HepG2 (cell line): ENCODE measurements around the gene SPAG9. TPM values are rescaled to one million over a fixed set of nuclear protein-coding genes. Genes with fewer than 3 reads are reported as not detected.

Source experiments
- CBX2 ChIP-seq, 2 experiments: fragments of 200-600 bp in 1 of 2; sonication (generic); formaldehyde crosslinking in 1 of 2; IDR thresholded peaks; 2 replicates each; pipeline versions ENCODE4 v1.7.0 to v1.8.1; 2018 to 2022; ENCODE audit warnings: low read depth in 2 of 2, low read length in 1 of 2, mild to moderate bottlenecking in 1 of 2, missing genetic modification reagents in 1 of 2
- DR1 ChIP-seq: sonication (generic); formaldehyde crosslinking; IDR thresholded peaks from 2 replicates; pipeline ENCODE4 v1.8.0; 2021; ENCODE audit warnings: mild to moderate bottlenecking, missing genetic modification reagents, inconsistent platforms
- ELF1 ChIP-seq: sonication (generic); formaldehyde crosslinking; IDR thresholded peaks from 2 replicates; pipeline ENCODE4 v1.4.0; 2020; ENCODE audit warnings: missing genetic modification reagents
- HNRNPK ChIP-seq: fragments of 200-400 bp; formaldehyde crosslinking; IDR thresholded peaks from 2 replicates; pipeline ENCODE4 v1.6.1; 2018; ENCODE audit warnings: low read length, low read depth, moderate library complexity, mild to moderate bottlenecking; ENCODE audit not compliant: poor library complexity, severe bottlenecking
- MAFF ChIP-seq: IDR thresholded peaks from 2 replicates; pipeline ENCODE4 v1.6.1; 2011; ENCODE audit warnings: low read depth, low read length, improper control_type of control experiment
- MBNL3 ChIP-seq: fragments of 250-450 bp; sonication (Bioruptor Pico); conservative IDR thresholded peaks from 2 replicates; pipeline ENCODE4 v1.8.0; 2022; ENCODE audit warnings: mild to moderate bottlenecking, inconsistent platforms
- PHF20 ChIP-seq: sonication (generic); formaldehyde crosslinking; IDR thresholded peaks from 2 replicates; pipeline ENCODE4 v1.5.0; 2020; ENCODE audit warnings: mild to moderate bottlenecking, missing genetic modification reagents
- RARA ChIP-seq: IDR thresholded peaks from 2 replicates; pipeline ENCODE4 v1.6.1; 2016; ENCODE audit warnings: missing genetic modification reagents, missing compliant biosample characterization
- SIX1 ChIP-seq: sonication (generic); formaldehyde crosslinking; IDR thresholded peaks from 2 replicates; pipeline ENCODE4 v1.4.0; 2020; ENCODE audit warnings: missing genetic modification reagents, borderline replicate concordance
- SYNCRIP ChIP-seq: fragments of 200-400 bp; formaldehyde crosslinking; IDR thresholded peaks from 2 replicates; pipeline ENCODE4 v1.6.1; 2018; ENCODE audit warnings: mild to moderate bottlenecking, low read depth, low read length; ENCODE audit not compliant: insufficient read depth
- TOE1 ChIP-seq: sonication (generic); formaldehyde crosslinking; IDR thresholded peaks from 2 replicates; pipeline ENCODE4 v1.4.0; 2020; ENCODE audit warnings: mild to moderate bottlenecking, missing genetic modification reagents
- YEATS4 ChIP-seq: sonication (generic); formaldehyde crosslinking; IDR thresholded peaks from 2 replicates; pipeline ENCODE4 v1.4.0; 2020; ENCODE audit warnings: missing genetic modification reagents, borderline replicate concordance
- ZBTB7B ChIP-seq: sonication (generic); formaldehyde crosslinking; IDR thresholded peaks from 2 replicates; pipeline ENCODE4 v1.4.0; 2020; ENCODE audit warnings: missing genetic modification reagents
- ZNF44 ChIP-seq: sonication (generic); formaldehyde crosslinking; IDR thresholded peaks from 2 replicates; pipeline ENCODE4 v1.5.1; 2020; ENCODE audit warnings: mild to moderate bottlenecking, missing genetic modification reagents
- ZNF766 ChIP-seq: sonication (generic); formaldehyde crosslinking; IDR thresholded peaks from 2 replicates; pipeline ENCODE4 v1.5.0; 2020; ENCODE audit warnings: missing genetic modification reagents, borderline replicate concordance
- ZNF841 ChIP-seq: sonication (generic); formaldehyde crosslinking; IDR thresholded peaks from 2 replicates; pipeline ENCODE4 v1.8.1; 2023; ENCODE audit warnings: missing genetic modification reagents, borderline replicate concordance
- polyA plus RNA-seq, 8 experiments: library from polyadenylated mRNA; depleted of rRNA in 3 of 8; stranded (reverse) in 7 of 8; unstranded in 1 of 8; fragments of >200 nt; fragmentation: Illumina TruSeq in 4 of 8; extraction: Trizol in 4 of 8; gene quantifications; 2 replicates each; pipeline versions ENCODE4 v1.2.1 to v1.2.3, GENCODE V29; 2011 to 2016; ENCODE audit warnings: low read depth in 4 of 8, missing spikeins in 1 of 8, mixed read lengths in 1 of 8; ENCODE audit not compliant: insufficient read depth in 1 of 8
- total RNA-seq, 5 experiments: library from RNA; depleted of rRNA; stranded (reverse); fragments of >200 nt; fragmentation: Illumina TruSeq; extraction: Trizol; gene quantifications; 2 replicates each; pipeline ENCODE4 v1.2.3, GENCODE V29; 2016; ENCODE audit warnings: low read depth in 1 of 5
- TF ChIP-seq, protein P1 (sequence below): sonication (generic); formaldehyde crosslinking; IDR thresholded peaks from 2 replicates; pipeline ENCODE4 v1.4.0; 2020; ENCODE audit warnings: missing genetic modification reagents, borderline replicate concordance
- TF ChIP-seq, protein P2 (sequence below): sonication (generic); formaldehyde crosslinking; IDR thresholded peaks from 2 replicates; pipeline ENCODE4 v1.8.0; 2022; ENCODE audit warnings: mild to moderate bottlenecking, missing genetic modification reagents
- TF ChIP-seq, protein P3 (sequence below): sonication (generic); formaldehyde crosslinking; IDR thresholded peaks from 2 replicates; pipeline ENCODE4 v1.8.0; 2022; ENCODE audit warnings: mild to moderate bottlenecking, missing genetic modification reagents, moderate library complexity
- TF ChIP-seq, protein P4 (sequence below): sonication (generic); formaldehyde crosslinking; IDR thresholded peaks from 2 replicates; pipeline ENCODE4 v1.4.0; 2020; ENCODE audit warnings: mild to moderate bottlenecking, missing genetic modification reagents

SPAG9 gene
- total and polyA plus RNA-seq, 2 of the 13 experiments (the other 11 are each of a cell fraction or from before 2014, with no cell fraction given) = 43.2 to 78.6 TPM

DNA sequence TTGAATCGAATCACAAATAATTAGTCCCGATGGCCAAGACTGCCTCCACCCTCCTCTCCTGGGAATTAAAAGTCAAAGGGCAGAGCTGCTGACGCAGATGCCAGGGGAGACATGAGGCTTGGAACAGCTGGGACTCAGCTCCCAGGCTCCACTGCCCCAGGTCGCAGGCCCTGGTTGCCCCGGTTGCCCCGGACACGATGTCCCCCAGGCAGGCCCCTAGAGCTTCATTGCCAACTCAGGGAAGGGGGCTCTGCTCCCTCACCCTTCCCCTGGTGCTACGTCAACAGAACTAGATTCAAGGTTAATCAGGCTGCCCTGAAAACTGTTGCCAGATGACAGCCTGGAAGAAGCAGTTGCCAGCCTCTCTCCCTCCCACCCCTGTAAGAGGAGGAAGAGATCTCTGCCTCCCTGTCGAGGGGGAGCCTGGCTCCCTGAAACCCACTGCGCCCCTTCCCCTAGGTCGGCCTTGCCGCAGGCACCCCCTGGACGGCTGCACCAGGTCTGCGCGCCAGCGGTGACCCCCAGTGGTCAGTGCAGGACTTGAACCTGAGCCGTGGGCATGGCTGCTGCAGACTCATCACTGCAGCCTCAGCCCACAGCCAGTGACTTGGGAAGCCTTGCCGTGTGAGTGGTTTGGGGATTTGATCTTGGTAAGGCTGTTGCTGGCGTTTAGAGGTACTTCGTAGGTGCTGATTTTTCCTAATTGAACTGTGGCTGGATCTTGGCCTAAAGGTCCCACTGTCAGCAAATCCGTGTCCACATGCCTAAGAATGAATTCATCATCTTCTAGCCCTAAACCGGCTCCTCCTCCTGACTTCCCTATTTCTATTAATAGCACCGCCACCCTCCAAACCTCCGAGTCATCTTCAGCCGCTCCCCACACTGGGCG is 170.4 kb downstream of the SPAG9 start (continued):
- 0 out of 2 replicates have a peak, but pooled peaks have one; percentile 15 for TF ChIP-seq SIX1
- TF ChIP-seq, protein P1, sequence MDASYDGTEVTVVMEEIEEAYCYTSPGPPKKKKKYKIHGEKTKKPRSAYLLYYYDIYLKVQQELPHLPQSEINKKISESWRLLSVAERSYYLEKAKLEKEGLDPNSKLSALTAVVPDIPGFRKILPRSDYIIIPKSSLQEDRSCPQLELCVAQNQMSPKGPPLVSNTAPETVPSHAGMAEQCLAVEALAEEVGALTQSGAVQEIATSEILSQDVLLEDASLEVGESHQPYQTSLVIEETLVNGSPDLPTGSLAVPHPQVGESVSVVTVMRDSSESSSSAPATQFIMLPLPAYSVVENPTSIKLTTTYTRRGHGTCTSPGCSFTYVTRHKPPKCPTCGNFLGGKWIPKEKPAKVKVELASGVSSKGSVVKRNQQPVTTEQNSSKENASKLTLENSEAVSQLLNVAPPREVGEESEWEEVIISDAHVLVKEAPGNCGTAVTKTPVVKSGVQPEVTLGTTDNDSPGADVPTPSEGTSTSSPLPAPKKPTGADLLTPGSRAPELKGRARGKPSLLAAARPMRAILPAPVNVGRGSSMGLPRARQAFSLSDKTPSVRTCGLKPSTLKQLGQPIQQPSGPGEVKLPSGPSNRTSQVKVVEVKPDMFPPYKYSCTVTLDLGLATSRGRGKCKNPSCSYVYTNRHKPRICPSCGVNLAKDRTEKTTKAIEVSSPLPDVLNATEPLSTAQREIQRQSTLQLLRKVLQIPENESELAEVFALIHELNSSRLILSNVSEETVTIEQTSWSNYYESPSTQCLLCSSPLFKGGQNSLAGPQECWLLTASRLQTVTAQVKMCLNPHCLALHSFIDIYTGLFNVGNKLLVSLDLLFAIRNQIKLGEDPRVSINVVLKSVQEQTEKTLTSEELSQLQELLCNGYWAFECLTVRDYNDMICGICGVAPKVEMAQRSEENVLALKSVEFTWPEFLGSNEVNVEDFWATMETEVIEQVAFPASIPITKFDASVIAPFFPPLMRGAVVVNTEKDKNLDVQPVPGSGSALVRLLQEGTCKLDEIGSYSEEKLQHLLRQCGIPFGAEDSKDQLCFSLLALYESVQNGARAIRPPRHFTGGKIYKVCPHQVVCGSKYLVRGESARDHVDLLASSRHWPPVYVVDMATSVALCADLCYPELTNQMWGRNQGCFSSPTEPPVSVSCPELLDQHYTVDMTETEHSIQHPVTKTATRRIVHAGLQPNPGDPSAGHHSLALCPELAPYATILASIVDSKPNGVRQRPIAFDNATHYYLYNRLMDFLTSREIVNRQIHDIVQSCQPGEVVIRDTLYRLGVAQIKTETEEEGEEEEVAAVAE (CRISPR knock-in tag) = no peak
- TF ChIP-seq SYNCRIP = no peak
- TF ChIP-seq ZNF766 (CRISPR knock-in tag) = peak; percentile 83
- TF ChIP-seq, protein P2, sequence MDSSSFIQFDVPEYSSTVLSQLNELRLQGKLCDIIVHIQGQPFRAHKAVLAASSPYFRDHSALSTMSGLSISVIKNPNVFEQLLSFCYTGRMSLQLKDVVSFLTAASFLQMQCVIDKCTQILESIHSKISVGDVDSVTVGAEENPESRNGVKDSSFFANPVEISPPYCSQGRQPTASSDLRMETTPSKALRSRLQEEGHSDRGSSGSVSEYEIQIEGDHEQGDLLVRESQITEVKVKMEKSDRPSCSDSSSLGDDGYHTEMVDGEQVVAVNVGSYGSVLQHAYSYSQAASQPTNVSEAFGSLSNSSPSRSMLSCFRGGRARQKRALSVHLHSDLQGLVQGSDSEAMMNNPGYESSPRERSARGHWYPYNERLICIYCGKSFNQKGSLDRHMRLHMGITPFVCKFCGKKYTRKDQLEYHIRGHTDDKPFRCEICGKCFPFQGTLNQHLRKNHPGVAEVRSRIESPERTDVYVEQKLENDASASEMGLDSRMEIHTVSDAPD (CRISPR knock-in tag) = no peak
- no peak; the same call in 1 of the 2 replicates for TF ChIP-seq PHF20 (CRISPR knock-in tag)
- no peak for TF ChIP-seq DR1 (CRISPR knock-in tag)
- no peak for TF ChIP-seq HNRNPK
- TF ChIP-seq, protein P3, sequence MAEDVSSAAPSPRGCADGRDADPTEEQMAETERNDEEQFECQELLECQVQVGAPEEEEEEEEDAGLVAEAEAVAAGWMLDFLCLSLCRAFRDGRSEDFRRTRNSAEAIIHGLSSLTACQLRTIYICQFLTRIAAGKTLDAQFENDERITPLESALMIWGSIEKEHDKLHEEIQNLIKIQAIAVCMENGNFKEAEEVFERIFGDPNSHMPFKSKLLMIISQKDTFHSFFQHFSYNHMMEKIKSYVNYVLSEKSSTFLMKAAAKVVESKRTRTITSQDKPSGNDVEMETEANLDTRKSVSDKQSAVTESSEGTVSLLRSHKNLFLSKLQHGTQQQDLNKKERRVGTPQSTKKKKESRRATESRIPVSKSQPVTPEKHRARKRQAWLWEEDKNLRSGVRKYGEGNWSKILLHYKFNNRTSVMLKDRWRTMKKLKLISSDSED (CRISPR knock-in tag) = no peak
- peak; percentile 49; the same call in 1 of the 2 replicates for TF ChIP-seq ELF1 (CRISPR knock-in tag)
- TF ChIP-seq, protein P4, sequence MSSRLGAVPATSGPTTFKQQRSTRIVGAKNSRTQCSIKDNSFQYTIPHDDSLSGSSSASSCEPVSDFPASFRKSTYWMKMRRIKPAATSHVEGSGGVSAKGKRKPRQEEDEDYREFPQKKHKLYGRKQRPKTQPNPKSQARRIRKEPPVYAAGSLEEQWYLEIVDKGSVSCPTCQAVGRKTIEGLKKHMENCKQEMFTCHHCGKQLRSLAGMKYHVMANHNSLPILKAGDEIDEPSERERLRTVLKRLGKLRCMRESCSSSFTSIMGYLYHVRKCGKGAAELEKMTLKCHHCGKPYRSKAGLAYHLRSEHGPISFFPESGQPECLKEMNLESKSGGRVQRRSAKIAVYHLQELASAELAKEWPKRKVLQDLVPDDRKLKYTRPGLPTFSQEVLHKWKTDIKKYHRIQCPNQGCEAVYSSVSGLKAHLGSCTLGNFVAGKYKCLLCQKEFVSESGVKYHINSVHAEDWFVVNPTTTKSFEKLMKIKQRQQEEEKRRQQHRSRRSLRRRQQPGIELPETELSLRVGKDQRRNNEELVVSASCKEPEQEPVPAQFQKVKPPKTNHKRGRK (CRISPR knock-in tag) = no peak
- peak; percentile 14; the same call in 1 of the 2 replicates for TF ChIP-seq RARA
- no peak for TF ChIP-seq MBNL3 (CRISPR knock-in tag)
- no peak for TF ChIP-seq ZNF841 (CRISPR knock-in tag)
- TF ChIP-seq ZBTB7B = peak; percentile 97
- peak; percentile 62; the same call in 1 of the 2 replicates for TF ChIP-seq YEATS4
- no peak for TF ChIP-seq MAFF
- TF ChIP-seq ZNF44 (CRISPR knock-in tag) = peak; percentile 95
- no peak for TF ChIP-seq TOE1 (CRISPR knock-in tag)
- no peak for TF ChIP-seq CBX2 (IDR thresholded peaks at IDR 0.05; ENCODE audit: low read depth, low read length)
- no peak for TF ChIP-seq CBX2 (CRISPR knock-in tag; IDR thresholded peaks at IDR 0.05; ENCODE audit: low read depth)
